Neutrophil (primary cell): ENCODE measurements around the gene ADCY5.

Experiments used
- H3K27ac ChIP-seq: fragments of 200-600 bp; sonication (generic); 2 replicates; pipeline ENCODE4 v1.5.1; 2016; ENCODE audit warnings: mild to moderate bottlenecking, moderate library complexity
- H3K27me3 ChIP-seq: fragments of 200-600 bp; sonication (generic); 2 replicates; pipeline ENCODE4 v1.6.0; 2016; ENCODE audit warnings: mild to moderate bottlenecking
- H3K36me3 ChIP-seq: fragments of 200-600 bp; sonication (generic); 2 replicates; pipeline ENCODE4 v1.5.1; 2017
- H3K4me1 ChIP-seq, 2 experiments: fragments of 200-600 bp in 1 of 2; sonication (generic) in 1 of 2; 1 replicate in 1 of 2; 2 replicates in 1 of 2; pipeline versions ENCODE4 v1.5.1 to v1.6.1; 2013 to 2016; ENCODE audit warnings: low read depth in 1 of 2, low read length in 1 of 2, mild to moderate bottlenecking in 1 of 2, moderate library complexity in 1 of 2; ENCODE audit not compliant: control insufficient read depth in 1 of 2, insufficient read depth in 1 of 2
- H3K4me3 ChIP-seq, 2 experiments: fragments of 200-600 bp in 1 of 2; sonication (generic) in 1 of 2; 1 replicate in 1 of 2; 2 replicates in 1 of 2; pipeline ENCODE4 v1.5.1; 2013 to 2016; ENCODE audit warnings: low read depth in 1 of 2, low read length in 1 of 2, mild to moderate bottlenecking in 1 of 2, moderate library complexity in 1 of 2
- H3K9me3 ChIP-seq: fragments of 200-600 bp; sonication (generic); 2 replicates; pipeline ENCODE4 v1.5.1; 2016
- TF ChIP-seq, protein P1 (sequence below): fragments of 200-600 bp; sonication (generic); IDR thresholded peaks from 2 replicates; pipeline ENCODE4 v1.5.1; 2016; ENCODE audit warnings: antibody characterized with exemption

Gene ADCY5

DNA sequence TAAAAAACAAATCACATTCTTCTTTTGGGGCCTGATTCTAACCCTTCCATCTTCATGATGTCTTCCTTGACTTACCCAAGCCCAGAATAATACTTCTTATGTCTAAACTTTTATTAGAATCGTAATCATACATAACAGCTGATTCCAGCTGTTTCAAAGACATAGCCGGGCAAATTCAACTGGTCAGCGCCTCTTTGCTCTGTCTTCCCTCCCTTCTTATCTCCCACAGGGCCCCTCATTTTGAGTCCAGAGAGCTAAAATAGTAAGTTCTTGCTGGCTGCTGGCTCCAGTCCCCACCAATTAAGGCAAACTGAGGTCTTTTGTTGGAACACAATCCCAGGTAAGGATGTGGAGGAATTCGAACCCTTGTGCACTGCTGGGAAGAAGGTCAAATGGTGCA lies 108.6 kb downstream of the ADCY5 start:
- Histone ChIP-seq H3K4me3 (no peak overlapping the region), H3K9me3 (no peaks in the 10 kb centered on the region), H3K36me3 (no peaks in the 10 kb centered on the region), H3K27ac (no peak overlapping the region), H3K4me1 (no peaks in the 10 kb centered on the region), H3K27me3 (no peaks in the 10 kb centered on the region)
- TF ChIP-seq, protein P1, sequence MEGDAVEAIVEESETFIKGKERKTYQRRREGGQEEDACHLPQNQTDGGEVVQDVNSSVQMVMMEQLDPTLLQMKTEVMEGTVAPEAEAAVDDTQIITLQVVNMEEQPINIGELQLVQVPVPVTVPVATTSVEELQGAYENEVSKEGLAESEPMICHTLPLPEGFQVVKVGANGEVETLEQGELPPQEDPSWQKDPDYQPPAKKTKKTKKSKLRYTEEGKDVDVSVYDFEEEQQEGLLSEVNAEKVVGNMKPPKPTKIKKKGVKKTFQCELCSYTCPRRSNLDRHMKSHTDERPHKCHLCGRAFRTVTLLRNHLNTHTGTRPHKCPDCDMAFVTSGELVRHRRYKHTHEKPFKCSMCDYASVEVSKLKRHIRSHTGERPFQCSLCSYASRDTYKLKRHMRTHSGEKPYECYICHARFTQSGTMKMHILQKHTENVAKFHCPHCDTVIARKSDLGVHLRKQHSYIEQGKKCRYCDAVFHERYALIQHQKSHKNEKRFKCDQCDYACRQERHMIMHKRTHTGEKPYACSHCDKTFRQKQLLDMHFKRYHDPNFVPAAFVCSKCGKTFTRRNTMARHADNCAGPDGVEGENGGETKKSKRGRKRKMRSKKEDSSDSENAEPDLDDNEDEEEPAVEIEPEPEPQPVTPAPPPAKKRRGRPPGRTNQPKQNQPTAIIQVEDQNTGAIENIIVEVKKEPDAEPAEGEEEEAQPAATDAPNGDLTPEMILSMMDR, result no peak

DNA sequence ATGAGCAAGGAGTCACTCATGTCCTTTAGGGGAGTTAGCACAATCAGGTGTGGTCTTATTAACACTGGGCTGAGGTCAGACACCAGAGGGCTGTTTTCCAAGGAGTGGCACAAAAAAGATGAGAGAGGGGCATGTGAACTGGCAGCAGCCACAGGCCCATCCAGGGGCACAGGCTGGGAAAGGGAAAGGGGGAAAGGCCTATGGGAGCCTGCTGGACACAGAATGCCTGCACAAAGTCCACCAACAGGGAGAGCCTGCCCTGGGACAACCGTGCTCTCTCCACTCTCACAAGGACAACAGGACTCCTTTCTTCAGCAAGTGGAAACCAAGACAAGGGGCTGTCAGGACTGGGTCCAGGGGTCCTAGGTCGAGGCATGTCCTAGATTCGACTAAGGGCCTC lies 109.6 kb downstream of the ADCY5 start:
- TF ChIP-seq, protein P1, result no peak
- Histone ChIP-seq H3K4me1 (no peaks in the 10 kb centered on the region), H3K27me3 (no peaks in the 10 kb centered on the region), H3K9me3 (no peaks in the 10 kb centered on the region), H3K4me3 (no peak overlapping the region), H3K36me3 (no peaks in the 10 kb centered on the region), H3K27ac (no peak overlapping the region)

DNA sequence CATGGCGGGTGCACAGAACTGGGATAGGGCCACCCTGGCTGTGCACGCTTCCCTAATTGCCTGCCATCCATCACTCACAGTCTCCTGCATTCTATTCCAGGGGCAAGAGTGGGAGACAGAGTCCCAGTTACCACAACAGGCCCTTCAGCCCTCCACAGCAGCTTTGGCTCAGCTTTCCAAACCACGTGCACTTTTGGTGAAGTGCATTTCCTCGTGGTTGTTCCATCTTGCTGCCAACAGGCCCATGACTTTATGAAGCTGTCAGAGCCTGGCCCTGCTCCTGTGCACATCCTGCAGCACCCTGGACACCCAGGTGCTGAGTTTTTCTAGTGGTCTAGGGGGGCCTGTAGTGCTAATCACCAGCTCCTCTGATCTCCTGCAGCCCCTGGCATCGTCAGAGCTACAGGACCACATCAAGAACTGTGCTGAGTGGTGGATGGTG lies 110.2 kb downstream of the ADCY5 start:
- no peaks in the 10 kb centered on the region for H3K36me3 ChIP-seq
- H3K27ac ChIP-seq, result no peak overlapping the region
- TF ChIP-seq, protein P1, result no peak
- no peaks in the 10 kb centered on the region for H3K27me3 ChIP-seq
- H3K9me3 ChIP-seq, result no peaks in the 10 kb centered on the region
- no peak overlapping the region for H3K4me3 ChIP-seq
- no peaks in the 10 kb centered on the region for H3K4me1 ChIP-seq

DNA sequence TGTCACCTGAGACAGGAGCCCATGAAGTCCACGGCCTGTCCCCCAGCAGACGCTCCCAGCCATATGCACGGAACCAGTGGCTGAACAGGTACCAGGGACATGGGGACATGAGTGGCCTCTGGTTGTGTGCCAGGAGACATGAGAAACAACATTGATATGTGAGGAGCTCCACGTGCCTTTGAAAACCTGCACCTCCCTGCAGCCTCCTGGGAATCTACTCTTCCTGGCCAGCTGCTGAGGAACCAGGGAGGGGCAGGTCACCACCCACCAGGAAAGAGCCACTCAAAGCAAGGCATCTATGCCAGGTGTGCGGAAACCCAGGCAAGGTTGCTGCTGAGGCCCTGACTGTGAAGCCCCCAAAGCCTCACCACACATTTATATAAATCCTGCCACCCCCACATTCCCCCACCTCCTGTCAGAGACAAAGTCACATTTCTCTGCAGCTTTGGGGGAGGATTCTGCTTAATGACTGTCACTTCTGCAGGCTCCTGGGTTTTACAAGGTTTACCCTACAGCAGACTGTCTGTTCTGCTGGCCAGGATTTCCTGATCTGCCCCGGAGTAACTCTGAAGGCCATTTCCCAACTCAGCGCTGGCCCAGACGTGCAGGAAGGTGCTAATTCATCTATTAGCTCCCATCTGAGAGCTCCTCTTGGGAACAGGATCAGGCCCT lies 110.8 kb downstream of the ADCY5 start:
- Histone ChIP-seq H3K9me3 (no peaks in the 10 kb centered on the region), H3K27me3 (no peaks in the 10 kb centered on the region)
- TF ChIP-seq, protein P1, result no peak

DNA sequence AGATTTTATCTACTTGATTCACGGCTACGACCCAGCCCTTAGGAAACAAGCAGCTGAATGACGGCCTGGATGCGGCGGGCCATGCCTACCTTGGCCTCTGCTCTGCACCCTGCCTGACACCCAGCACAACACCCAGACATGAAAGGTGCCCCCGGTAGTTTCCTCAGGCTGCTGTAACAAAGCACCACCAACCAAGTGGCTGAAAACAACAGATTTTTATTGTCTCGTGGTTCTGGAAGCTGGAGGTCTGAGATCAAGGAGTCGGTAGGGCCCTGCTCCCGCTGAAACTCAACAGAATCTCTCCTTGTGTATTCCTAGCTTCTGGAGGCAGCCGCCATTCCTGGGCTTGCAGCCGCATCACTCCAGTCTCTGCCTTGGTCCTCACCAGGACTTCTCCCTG lies 111.7 kb downstream of the ADCY5 start:
- no peaks in the 10 kb centered on the region for H3K27me3 ChIP-seq
- no peak overlapping the region for H3K27ac ChIP-seq

More for the DNA sequence above, 110.8 kb downstream of the ADCY5 start:
- Histone ChIP-seq H3K27ac (no peak overlapping the region), H3K4me1 (no peaks in the 10 kb centered on the region), H3K36me3 (no peaks in the 10 kb centered on the region), H3K4me3 (no peak overlapping the region)

More for the DNA sequence above, 111.7 kb downstream of the ADCY5 start:
- no peaks in the 10 kb centered on the region for H3K4me1 ChIP-seq
- TF ChIP-seq, protein P1, result no peak
- no peaks in the 10 kb centered on the region for H3K36me3 ChIP-seq
- no peaks in the 10 kb centered on the region for H3K9me3 ChIP-seq
- H3K4me3 ChIP-seq, result no peak overlapping the region
